Endothelial cell of umbilical vein (primary cell): ENCODE data around the gene PCF11. TPM values are rescaled to one million over a fixed set of nuclear protein-coding genes. Genes with fewer than 3 reads are reported as not detected.

Experiments used
- BruUV-seq: library from RNA; stranded (reverse); fragments of 400-500 nt; replicated peaks from 2 replicates; lab custom pipeline; 2021; lab: Mats Ljungman, UMichigan
- CTCF ChIA-PET: fragments of 300-600, 350-600 bp; sonication (Branson Sonifier 250); formaldehyde crosslinking; loops from one replicate; lab custom pipeline; 2021; ENCODE audit warnings: antibody characterized with exemption, inconsistent platforms; lab: Charles Lee
- POLR2A ChIA-PET: fragments of 300-600, 350-600 bp; sonication (Branson Sonifier 250); formaldehyde crosslinking; loops from one replicate; lab custom pipeline; 2021; ENCODE audit warnings: antibody characterized with exemption, inconsistent platforms; lab: Charles Lee
- DNase-seq: peaks from one replicate; pipeline ENCODE4 v3.0.0-alpha.2; 2011; ENCODE audit warnings: low read depth, low spot score
- FAIRE-seq: peaks from 2 replicates; lab custom pipeline; 2011; peaks lifted over from hg19 to GRCh38; lab: Jason Lieb, UNC
- H2AFZ ChIP-seq: 2 replicates; pipeline ENCODE4 v1.6.0; 2012; ENCODE audit warnings: low read depth, low read length, control low read depth, inconsistent platforms
- H3K27ac ChIP-seq: 2 replicates; pipeline ENCODE4 v1.5.1; 2011; ENCODE audit warnings: low read depth, mild to moderate bottlenecking, control low read depth, low read length, moderate library complexity; ENCODE audit not compliant: insufficient read depth
- H3K27me3 ChIP-seq, 2 experiments: 2 replicates each; pipeline versions ENCODE4 v1.6.0 to v1.6.1; 2011; ENCODE audit warnings: low read length in 2 of 2, mixed read lengths in 1 of 2; ENCODE audit not compliant: control insufficient read depth in 2 of 2, insufficient read depth in 2 of 2
- H3K36me3 ChIP-seq, 2 experiments: 2 replicates in 1 of 2; 3 replicates in 1 of 2; pipeline ENCODE4 v1.5.1; 2011; ENCODE audit warnings: low read length in 2 of 2, mild to moderate bottlenecking in 1 of 2, moderate library complexity in 1 of 2; ENCODE audit not compliant: control insufficient read depth in 2 of 2, insufficient read depth in 2 of 2; ENCODE audit errors: extremely low read depth in 1 of 2
- H3K4me1 ChIP-seq: 3 replicates; pipeline ENCODE4 v1.5.1; 2011; ENCODE audit warnings: mild to moderate bottlenecking, low read length; ENCODE audit not compliant: control insufficient read depth, insufficient read depth; ENCODE audit errors: extremely low read depth
- H3K4me2 ChIP-seq: 2 replicates; pipeline ENCODE4 v1.6.1; 2011; ENCODE audit warnings: low read length, control low read depth, mixed read lengths; ENCODE audit not compliant: insufficient read depth
- H3K4me3 ChIP-seq, 3 experiments: fragments of 200-600 bp in 1 of 3; sonication (generic), shearing (Covaris generic) in 1 of 3; replicated peaks in 1 of 3; 2 replicates each; pipeline ENCODE4 v1.5.1; 2011 to 2016; ENCODE audit warnings: control low read depth in 3 of 3, low read length in 3 of 3, mild to moderate bottlenecking in 2 of 3, inconsistent platforms in 1 of 3, low read depth in 1 of 3, moderate library complexity in 1 of 3; ENCODE audit not compliant: insufficient read depth in 1 of 3
- H3K79me2 ChIP-seq: 2 replicates; pipeline ENCODE4 v1.6.0; 2012; ENCODE audit warnings: low read length, inconsistent platforms; ENCODE audit not compliant: control insufficient read depth, insufficient read depth
- H3K9ac ChIP-seq: replicated peaks from 2 replicates; pipeline ENCODE3; 2011; ENCODE audit warnings: low read length, control low read depth; ENCODE audit not compliant: insufficient read depth; ENCODE audit errors: extremely low read depth
- H3K9me1 ChIP-seq: replicated peaks from 3 replicates; pipeline ENCODE4 v1.6.0; 2011; ENCODE audit warnings: mild to moderate bottlenecking, low read length; ENCODE audit not compliant: control insufficient read depth, insufficient read depth; ENCODE audit errors: extremely low read depth
- H3K9me3 ChIP-seq: replicated peaks from 2 replicates; pipeline ENCODE4 v1.5.1; 2012; ENCODE audit warnings: low read length, inconsistent platforms; ENCODE audit not compliant: control insufficient read depth, insufficient read depth
- H4K20me1 ChIP-seq: replicated peaks from 2 replicates; pipeline ENCODE3; 2011; ENCODE audit warnings: mild to moderate bottlenecking, low read length; ENCODE audit not compliant: control insufficient read depth, insufficient read depth; ENCODE audit errors: extremely low read depth
- GATA2 ChIP-seq: IDR thresholded peaks from 2 replicates; pipeline ENCODE4 v1.7.0; 2011; ENCODE audit warnings: low read depth, mild to moderate bottlenecking, moderate library complexity, mixed read lengths, low read length; ENCODE audit not compliant: insufficient read length, insufficient read depth
- JUN ChIP-seq: IDR thresholded peaks from 2 replicates; pipeline ENCODE4 v1.6.1; 2011; ENCODE audit warnings: borderline replicate concordance, low read depth; ENCODE audit not compliant: insufficient read length, insufficient read depth
- POLR2A ChIP-seq: IDR thresholded peaks from 2 replicates; pipeline ENCODE4 v1.6.1; 2012; ENCODE audit warnings: low read depth, mild to moderate bottlenecking, control low read depth, low read length
- POLR2AphosphoS5 ChIP-seq: IDR thresholded peaks from 2 replicates; pipeline ENCODE4 v1.6.1; 2012; ENCODE audit warnings: low read depth, mild to moderate bottlenecking, control low read depth, low read length, moderate library complexity; ENCODE audit not compliant: insufficient read depth
- dilution Hi-C: fragments of 300-500 bp; cut with MboI; formaldehyde crosslinking; loops from one replicate; pipeline ENCODE4 v1.15.0; 2019; ENCODE audit warnings: low sequenced_read_pairs; ENCODE audit not compliant: extremely low pct_ligation_motif_present
- intact Hi-C: fragments of 100-400 bp; cut with micrococcal nuclease; formaldehyde crosslinking; loops from one replicate; pipeline ENCODE4 v1.10.0; 2022
- polyA plus RNA-seq, 4 experiments: library from polyadenylated mRNA; depleted of rRNA in 3 of 4; stranded (reverse) in 3 of 4; unstranded in 1 of 4; fragments of >200 nt; gene quantifications; 2 replicates each; pipeline versions ENCODE4 v1.2.1 to v1.2.3, GENCODE V29; 2011 to 2012; ENCODE audit warnings: missing spikeins in 1 of 4
- total RNA-seq: library from RNA; stranded (reverse); gene quantifications from 2 replicates; pipeline ENCODE4 v1.2.3, GENCODE V29; 2021

PCF11 gene
- total and polyA plus RNA-seq, 2 donors (not counting 3 experiments of a cell fraction or from before 2014, with no cell fraction given), result 38.0 to 51.2 TPM

DNA sequence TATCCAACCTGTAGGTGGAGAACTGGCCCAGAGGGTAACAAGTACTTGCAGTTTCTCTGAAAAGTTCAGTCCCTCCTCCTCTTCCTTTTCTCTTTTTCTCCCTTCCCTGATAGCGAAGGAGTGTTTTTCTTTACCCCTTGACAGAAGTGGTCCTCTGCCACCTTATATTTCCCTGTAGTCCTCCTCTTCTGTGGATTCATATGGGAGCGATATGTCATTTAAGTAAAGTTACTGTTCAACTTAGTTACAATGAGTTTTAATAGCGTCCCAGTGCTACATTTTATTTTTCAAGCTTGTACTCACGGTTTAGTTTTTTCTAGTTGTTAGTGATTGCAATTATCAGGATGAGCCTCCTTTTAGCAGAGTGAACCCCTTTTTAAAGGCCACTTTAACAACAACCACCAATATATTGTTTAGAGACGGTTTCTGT is 1.4 kb downstream of the PCF11 start:
- H3K79me2 ChIP-seq, result peaks cover 64% of the 10 kb centered on the region
- no peaks in the 10 kb centered on the region for H3K27me3 ChIP-seq
- no peaks in the 10 kb centered on the region for H3K9me1 ChIP-seq
- no peak for FAIRE-seq
- dilution Hi-C loops, result no loop called here
- H3K4me2 ChIP-seq, result peak overlapping the region; percentile 100
- POLR2A ChIA-PET, result interaction anchor here (0.6 to 1.7 kb wide), 4 partner anchors 61 to 275 kb away, joined by 3 to 8 read pairs (median 3); partner anchors contain the start of gene RAB30
- H3K4me3 ChIP-seq, result peak overlapping the region; percentile 94 to 100 (median 100)
- CTCF ChIA-PET, result interaction anchor here (0.8 to 1.5 kb wide), 3 partner anchors 10 to 291 kb away, joined by 3 read pairs; partner anchors contain the start of gene PRCP
- TF ChIP-seq POLR2AphosphoS5, result peak; percentile 4
- TF ChIP-seq JUN, result no peak
- TF ChIP-seq GATA2, result peak; percentile 6
- H3K4me1 ChIP-seq, result peaks cover 32% of the 10 kb centered on the region
- peaks cover 13% of the 10 kb centered on the region for H4K20me1 ChIP-seq
- H3K9me3 ChIP-seq, result no peaks in the 10 kb centered on the region
- peaks cover 0 to 5% of the 10 kb centered on the region in 2 experiments for H3K36me3 ChIP-seq
- BruUV-seq, result no TSS peak
- peak overlapping the region; percentile 98 for H3K27ac ChIP-seq
- DNase-seq, result no peak
- intact Hi-C loops, result loop anchor here (5.0 kb wide), 4 partner anchors 71 to 381 kb away; no protein-coding TSS in a partner anchor
- peak overlapping the region; percentile 99 for H3K9ac ChIP-seq
- no peak overlapping the region for H2AFZ ChIP-seq

DNA sequence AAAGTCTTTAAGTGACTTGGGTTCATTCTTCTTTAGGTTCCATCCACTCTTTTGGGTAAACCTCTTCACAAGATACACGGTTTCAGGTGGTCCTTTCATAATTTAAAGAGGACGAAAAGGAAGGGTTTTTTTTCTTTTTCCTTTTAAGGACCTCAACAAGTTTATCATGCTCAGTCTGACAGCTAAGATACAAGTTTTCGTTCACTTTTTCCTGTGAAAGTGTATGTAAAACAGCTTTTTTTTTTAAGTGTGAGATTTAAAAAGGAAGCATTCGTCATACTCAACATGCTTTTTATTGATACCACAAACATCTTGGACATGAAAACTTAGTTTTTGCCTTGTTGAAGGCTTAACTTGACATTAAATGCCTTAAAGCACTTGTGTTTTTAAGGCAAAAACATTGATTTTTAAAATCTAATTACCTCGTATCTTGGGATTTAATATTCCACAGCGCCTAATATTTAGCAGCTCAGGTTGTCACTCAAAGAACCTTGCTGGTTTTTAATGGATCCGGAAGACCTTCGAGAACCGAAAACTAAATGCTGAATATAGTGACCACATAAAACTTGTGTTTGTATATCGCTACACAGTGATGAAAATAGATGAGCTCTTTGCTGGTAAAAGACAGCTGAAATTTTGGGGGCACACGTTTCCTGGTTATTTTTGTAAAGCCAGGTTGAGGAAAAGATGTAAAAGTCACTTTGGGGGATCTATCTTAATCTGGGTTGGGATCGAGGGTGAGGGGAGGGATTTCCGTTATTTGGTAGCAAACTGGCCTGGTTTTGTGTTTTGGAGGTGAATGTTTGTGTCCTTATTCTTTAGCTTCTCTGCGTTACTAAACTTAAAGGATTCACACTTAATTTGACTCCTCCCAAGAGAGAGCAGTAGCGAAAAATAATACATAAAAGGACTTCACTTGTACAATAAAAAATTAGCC is 2.3 kb downstream of the PCF11 start:
- Histone ChIP-seq H4K20me1 (peaks cover 13% of the 10 kb centered on the region), H3K79me2 (peaks cover 69% of the 10 kb centered on the region), H3K9ac (peak overlapping the region; percentile 99), H3K4me3 (peak overlapping the region; percentile 94 to 100 (median 100)), H3K9me3 (no peaks in the 10 kb centered on the region), H3K4me2 (peak overlapping the region; percentile 100), H3K27me3 (no peaks in the 10 kb centered on the region), H3K27ac (peak overlapping the region; percentile 22), H3K9me1 (no peaks in the 10 kb centered on the region), H3K36me3 (peaks cover 0 to 9% of the 10 kb centered on the region in 2 experiments), H2AFZ (no peak overlapping the region), H3K4me1 (peaks cover 32% of the 10 kb centered on the region)
- ChIA-PET CTCF (interaction anchor here (0.8 to 2.1 kb wide), 8 partner anchors 9 to 292 kb away, joined by 3 to 11 read pairs (median 3); partner anchors contain the start of genes PRCP and RAB30), POLR2A (interaction anchor here (0.6 to 1.7 kb wide), 4 partner anchors 62 to 276 kb away, joined by 3 to 5 read pairs (median 3); no protein-coding TSS in a partner anchor)
- intact Hi-C loops (loop anchor here (5.0 kb wide), 4 partner anchors 72 to 382 kb away; no protein-coding TSS in a partner anchor), dilution Hi-C loops (no loop called here)
- TF ChIP-seq POLR2A (no peak), POLR2AphosphoS5 (peak; percentile 20)
- no TSS peak for BruUV-seq
- DNase-seq, result peak; percentile 24
- FAIRE-seq, result no peak
